ENCODE results near the gene INO80B.

The INO80B gene

DNA sequence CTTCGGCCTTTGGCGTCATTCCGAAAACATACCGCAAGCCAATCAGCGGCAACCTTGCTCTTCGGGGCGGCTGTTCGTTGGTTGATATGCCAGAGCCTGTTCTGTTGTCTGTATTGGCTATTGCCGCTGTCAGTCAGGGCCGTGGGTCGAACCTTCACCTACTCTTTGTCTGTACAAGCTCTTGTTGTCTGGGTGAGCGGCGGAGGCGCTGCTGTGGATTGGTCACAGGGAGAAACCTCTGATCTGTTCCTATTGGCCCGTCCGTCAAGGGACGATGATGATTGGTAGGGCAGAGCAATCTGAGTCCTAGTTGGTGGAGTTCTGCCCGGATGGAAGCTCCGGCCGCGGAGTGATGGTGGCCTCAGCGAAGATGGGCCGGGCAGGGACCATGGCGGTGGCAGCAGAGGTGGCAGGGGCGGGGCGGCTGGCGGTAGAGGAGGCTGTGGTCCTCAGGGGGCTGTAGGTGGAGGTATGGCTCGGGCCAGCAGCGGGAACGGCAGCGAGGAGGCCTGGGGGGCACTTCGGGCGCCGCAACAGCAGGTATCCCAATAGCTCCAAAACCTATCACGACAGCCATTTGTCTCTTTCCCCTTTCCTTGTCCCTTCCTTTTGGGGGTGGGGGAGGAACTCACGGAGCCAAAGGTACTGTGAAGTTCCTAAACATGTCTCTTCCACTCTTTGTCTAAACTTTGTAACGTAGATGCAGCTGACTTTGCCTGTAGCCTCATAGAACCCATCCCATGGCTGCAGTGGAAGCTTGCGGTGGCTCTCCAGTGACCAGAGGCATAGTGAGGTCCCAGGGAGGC is 3.4 kb downstream of the INO80B start, which contains the start of gene WBP1:
Gene WBP1 (plus strand): TSS at position 307 of the 806 bp plus-strand sequence. CDS start 165 bp downstream, at position 472.
- no peak for TF ChIP-seq FOXP2 (optimal IDR thresholded peaks at IDR 0.05; ENCODE audit: borderline replicate concordance, extremely low read depth, extremely low read length, insufficient read depth)
- TF ChIP-seq SIN3A (IDR thresholded peaks at IDR 0.05; ENCODE audit: borderline replicate concordance, insufficient read depth, low read length) = no peak
- TF ChIP-seq, protein P1, sequence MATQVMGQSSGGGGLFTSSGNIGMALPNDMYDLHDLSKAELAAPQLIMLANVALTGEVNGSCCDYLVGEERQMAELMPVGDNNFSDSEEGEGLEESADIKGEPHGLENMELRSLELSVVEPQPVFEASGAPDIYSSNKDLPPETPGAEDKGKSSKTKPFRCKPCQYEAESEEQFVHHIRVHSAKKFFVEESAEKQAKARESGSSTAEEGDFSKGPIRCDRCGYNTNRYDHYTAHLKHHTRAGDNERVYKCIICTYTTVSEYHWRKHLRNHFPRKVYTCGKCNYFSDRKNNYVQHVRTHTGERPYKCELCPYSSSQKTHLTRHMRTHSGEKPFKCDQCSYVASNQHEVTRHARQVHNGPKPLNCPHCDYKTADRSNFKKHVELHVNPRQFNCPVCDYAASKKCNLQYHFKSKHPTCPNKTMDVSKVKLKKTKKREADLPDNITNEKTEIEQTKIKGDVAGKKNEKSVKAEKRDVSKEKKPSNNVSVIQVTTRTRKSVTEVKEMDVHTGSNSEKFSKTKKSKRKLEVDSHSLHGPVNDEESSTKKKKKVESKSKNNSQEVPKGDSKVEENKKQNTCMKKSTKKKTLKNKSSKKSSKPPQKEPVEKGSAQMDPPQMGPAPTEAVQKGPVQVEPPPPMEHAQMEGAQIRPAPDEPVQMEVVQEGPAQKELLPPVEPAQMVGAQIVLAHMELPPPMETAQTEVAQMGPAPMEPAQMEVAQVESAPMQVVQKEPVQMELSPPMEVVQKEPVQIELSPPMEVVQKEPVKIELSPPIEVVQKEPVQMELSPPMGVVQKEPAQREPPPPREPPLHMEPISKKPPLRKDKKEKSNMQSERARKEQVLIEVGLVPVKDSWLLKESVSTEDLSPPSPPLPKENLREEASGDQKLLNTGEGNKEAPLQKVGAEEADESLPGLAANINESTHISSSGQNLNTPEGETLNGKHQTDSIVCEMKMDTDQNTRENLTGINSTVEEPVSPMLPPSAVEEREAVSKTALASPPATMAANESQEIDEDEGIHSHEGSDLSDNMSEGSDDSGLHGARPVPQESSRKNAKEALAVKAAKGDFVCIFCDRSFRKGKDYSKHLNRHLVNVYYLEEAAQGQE (IDR thresholded peaks at IDR 0.05; ENCODE audit: insufficient read depth in 1 of 2, low read depth in 2 of 2, low read length in 2 of 2) = no peak
- peak; percentile 63; the same call in 1 of the 2 replicates for TF ChIP-seq TAF1 (IDR thresholded peaks at IDR 0.05; ENCODE audit: borderline replicate concordance, insufficient read depth, low read length)
- TF ChIP-seq POLR2AphosphoS5 (IDR thresholded peaks at IDR 0.05; ENCODE audit: low read depth, low read length) = peak; percentile 36; the same call in 1 of the 2 replicates

DNA sequence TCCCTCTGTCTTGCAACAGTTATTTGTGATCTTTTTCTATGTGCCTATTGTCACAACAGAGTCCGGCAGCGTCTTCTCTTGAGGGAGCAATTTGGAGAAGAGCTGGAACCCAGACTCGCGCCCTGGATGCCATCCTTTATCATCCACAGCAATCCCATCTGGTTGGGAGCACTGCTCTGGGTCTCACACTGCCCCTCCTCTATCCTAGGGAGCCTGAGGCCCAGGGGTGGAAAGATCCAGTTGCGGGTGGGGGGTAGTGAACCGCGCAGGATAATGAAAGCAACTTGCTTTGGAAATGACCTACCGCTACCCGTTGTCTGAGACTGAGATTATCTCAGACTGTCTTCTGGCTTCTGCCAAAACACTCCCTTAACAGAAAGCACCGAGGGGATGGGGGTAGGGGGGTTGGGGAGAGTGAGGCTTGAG is 4.1 kb downstream of the INO80B start:
- TF ChIP-seq SIN3A (IDR thresholded peaks at IDR 0.05; ENCODE audit: borderline replicate concordance, insufficient read depth, low read length) = no peak
- TF ChIP-seq TAF1 (IDR thresholded peaks at IDR 0.05; ENCODE audit: borderline replicate concordance, insufficient read depth, low read length) = no peak
- no peak for TF ChIP-seq FOXP2 (optimal IDR thresholded peaks at IDR 0.05; ENCODE audit: borderline replicate concordance, extremely low read depth, extremely low read length, insufficient read depth)
- TF ChIP-seq, protein P1 (IDR thresholded peaks at IDR 0.05; ENCODE audit: insufficient read depth in 1 of 2, low read depth in 2 of 2, low read length in 2 of 2) = no peak
- no peak for TF ChIP-seq POLR2AphosphoS5 (IDR thresholded peaks at IDR 0.05; ENCODE audit: low read depth, low read length)

DNA sequence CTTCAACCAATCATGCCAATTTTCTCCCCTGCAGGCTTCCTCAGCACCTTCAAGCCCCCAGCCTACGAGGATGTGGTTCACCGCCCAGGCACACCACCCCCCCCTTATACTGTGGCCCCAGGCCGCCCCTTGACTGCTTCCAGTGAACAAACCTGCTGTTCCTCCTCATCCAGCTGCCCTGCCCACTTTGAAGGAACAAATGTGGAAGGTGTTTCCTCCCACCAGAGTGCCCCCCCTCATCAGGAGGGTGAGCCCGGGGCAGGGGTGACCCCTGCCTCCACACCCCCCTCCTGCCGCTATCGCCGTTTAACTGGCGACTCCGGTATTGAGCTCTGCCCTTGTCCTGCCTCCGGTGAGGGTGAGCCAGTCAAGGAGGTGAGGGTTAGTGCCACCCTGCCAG is 5.3 kb downstream of the INO80B start:
- TF ChIP-seq POLR2AphosphoS5 (IDR thresholded peaks at IDR 0.05; ENCODE audit: low read depth, low read length) = peak; percentile 26; the same call in 1 of the 2 replicates

DNA sequence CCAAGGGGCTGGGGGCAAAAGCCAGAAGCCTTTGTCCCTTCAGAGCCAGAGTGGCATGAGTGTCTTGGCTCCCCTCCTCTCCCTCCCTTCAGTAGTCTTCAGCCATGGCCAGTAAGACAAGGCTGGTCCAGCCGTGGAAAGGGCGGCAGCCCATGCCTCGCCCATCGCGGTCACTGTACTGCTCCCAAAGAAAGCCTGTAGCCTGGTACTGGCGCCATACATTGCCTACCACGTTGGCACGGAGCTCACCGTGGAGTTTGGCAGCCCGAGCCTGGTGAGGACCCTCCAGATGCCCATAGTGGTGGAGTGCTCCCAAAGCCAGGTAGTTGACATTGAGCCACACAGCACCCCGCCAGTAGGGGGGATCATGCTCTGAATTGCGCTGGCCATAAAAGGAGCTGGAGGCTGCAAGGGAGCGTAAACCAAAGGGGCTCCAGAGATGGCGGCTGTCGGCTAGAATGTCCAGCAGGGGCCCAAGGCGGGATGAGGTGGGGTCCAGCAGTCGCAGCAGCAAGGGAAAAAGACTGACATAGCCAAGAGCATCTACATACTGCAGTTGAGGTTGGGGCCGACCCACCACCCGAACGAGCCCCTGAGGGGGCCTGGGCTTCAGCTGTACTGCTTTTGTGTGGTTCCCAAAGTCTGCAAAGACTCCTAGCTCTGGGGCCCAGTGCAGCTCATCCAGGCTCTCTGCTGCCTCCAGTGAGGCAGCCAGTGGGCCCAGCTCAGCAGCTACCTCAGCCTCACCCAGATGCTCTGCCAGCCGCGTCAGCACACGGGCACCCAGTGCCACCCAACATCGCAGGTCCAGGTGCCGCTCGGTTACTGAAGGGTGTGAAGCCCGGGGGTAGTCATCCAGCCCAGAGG is 6.5 kb downstream of the INO80B start:
- TF ChIP-seq POLR2AphosphoS5 (IDR thresholded peaks at IDR 0.05; ENCODE audit: low read depth, low read length) = peak; percentile 15; the same call in 1 of the 2 replicates
- no peak for TF ChIP-seq SIN3A (IDR thresholded peaks at IDR 0.05; ENCODE audit: borderline replicate concordance, insufficient read depth, low read length)

DNA sequence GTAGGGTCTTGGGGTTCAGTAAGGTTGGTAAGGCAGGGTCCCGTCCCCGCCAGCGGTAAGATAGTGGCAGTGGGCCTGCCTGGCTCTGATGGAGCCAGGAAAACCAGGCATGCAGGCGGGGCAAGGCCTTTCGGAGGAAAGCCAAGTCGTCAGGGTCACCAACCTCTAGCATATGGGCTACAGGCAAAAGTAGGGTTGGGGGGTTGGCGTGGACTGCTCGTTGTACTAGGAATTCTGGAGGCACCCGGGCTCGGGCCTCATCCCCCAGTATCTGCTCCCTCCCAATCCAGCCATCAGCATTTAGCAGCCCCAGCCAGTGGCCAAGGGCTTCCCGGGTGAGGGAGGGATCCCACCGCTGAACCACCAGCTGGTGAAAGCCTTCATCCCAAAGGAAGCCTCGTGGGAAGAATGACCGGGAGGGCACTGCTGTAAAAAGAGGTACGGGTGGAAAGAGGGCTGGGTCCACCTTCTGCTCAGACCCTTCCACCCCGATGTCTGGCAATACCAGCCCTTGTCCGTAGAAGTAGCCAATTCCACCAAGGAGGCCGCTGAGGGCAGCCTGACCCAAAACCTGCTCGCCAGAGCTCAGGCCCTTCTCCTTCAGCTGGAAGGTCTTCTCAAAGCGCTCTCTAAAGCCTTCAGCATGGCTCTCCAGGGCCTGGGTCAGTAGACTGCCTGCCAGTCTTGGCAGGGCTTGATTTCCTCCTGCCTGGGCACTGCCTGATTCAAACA is 7.3 kb downstream of the INO80B start:
- TF ChIP-seq SIN3A (IDR thresholded peaks at IDR 0.05; ENCODE audit: borderline replicate concordance, insufficient read depth, low read length) (no peak), FOXP2 (optimal IDR thresholded peaks at IDR 0.05; ENCODE audit: borderline replicate concordance, extremely low read depth, extremely low read length, insufficient read depth) (no peak), TAF1 (IDR thresholded peaks at IDR 0.05; ENCODE audit: borderline replicate concordance, insufficient read depth, low read length) (no peak), POLR2AphosphoS5 (IDR thresholded peaks at IDR 0.05; ENCODE audit: low read depth, low read length) (no peak)
- TF ChIP-seq, protein P1 (IDR thresholded peaks at IDR 0.05; ENCODE audit: insufficient read depth in 1 of 2, low read depth in 2 of 2, low read length in 2 of 2) = no peak

Measured in PFSK-1 (cell line).